GM21367 (cell line): Measurements from ENCODE around the gene EIF2B5.
A peak's percentile ranks its signal among the peaks of the same experiment; 100 is the strongest.
"Not testable (repeated sequence)": the region's sequence is repeated elsewhere in the genome, so short reads cannot be mapped to it uniquely, and the experiment has no call there.

Experiments
- ATAC-seq: cut with Tn5 transposase; IDR thresholded peaks from one replicate; pipeline ENCODE4 v1.9.1; 2021; ENCODE audit not compliant: unreplicated experiment

EIF2B5 gene

DNA sequence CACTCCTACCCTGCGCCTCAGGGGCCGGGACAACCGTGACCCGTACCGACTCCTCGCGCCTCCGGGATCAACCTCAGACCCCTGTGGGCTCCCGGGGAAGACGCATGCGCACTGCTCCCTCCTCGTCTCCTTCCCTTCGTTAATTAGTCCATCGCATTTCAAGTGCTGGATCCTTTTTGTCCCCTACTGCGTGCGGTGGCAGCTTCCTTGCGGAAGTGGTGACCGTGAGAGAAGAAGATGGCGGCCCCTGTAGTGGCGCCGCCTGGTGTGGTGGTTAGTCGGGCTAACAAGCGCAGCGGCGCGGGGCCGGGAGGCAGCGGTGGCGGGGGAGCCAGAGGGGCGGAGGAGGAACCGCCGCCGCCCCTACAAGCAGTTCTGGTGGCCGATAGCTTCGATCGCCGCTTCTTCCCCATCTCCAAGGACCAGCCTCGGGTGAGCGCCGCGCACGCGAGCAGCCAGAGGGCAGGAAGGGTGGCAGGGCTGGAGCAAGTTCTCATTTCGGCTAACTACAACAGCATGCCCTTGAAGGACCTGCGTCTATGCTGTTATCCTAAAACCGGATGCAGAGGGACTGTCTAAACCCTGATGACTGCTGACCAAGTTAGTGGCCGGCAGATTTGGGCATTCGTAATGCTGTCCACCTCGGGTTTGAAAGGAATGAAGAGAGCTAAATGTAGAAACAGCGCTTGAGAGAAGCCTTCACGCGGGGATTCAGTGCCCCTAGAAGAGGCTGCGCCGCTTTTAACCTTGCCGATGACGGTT is at the start of gene EIF2B5:
Gene EIF2B5, plus strand, starts transcription at position 210 of the 762 bp plus-strand sequence. Its CDS starts 28 bp downstream, at position 238.
- ATAC-seq, result peak; percentile 87

DNA sequence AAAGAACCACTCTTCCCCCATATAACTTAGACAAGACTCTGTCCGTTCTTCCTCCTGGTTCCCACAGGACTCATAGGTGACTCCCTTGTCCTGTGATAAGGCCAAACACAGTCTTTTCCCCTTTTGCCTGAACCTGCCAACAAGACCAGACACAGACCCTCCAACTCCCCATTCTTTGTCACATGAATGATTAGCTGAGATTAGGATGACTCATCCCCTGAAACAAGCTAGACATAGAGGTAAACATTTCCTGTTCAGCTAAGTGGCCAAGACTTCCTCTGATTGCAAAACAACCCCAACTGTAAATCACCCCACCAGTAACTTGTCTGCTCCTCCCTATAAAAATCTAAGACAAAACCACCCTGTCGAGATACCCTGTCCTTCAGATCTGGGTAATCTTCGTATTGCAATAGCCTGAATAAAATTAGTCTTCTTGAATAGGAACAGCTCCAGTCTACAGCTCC is 49.7 kb upstream of the EIF2B5 start:
- no peak for ATAC-seq

DNA sequence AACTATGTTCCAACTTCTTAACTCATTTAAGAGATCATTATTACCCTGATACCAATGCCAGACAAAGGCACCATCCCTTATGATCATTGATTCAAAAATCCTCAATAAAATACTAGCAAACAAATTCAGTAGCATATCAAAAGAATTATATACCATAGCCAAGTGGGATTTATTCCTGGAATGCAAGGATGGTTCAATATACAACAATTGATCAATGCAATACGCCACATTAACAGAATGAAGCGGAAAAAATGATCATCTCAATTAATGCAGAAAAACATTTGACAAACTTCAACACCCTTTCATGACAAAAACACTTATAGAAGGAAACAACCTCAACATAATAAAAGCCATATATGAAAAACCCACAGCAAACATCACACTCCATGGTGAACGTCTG is 43.0 kb upstream of the EIF2B5 start:
- no peak for ATAC-seq

DNA sequence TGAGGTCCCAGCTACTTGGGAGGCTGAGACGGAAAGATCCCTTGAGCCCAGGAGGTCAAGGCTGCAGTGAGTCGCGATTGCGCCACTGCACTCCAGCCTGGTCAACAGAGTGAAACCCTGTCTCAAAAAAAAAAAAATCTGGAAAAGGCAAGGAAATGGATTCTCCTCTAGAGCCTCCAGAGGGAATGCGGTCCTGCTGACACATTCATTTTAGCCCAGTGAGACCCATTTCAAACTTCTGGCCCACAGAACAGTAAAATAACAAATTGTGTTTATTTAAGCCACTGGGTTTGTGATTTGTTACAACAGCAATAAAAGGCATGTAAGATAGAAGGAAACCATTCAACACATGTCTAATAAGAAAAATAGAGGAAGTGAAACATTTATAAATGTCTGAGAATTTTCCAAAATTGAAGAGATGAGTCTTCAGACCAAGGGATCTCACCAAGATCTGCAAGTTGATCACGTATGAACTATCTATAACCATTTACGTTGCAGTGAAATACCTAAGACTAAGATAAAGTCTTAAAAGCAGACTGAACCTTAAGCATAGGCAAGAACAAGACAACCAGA is 38.3 kb upstream of the EIF2B5 start, which contains the start of gene HTR3E:
Gene HTR3E, plus strand, starts transcription at position 254 of the 573 bp plus-strand sequence. CDS start 466 bp downstream, outside the sequence.
- ATAC-seq, result no peak

DNA sequence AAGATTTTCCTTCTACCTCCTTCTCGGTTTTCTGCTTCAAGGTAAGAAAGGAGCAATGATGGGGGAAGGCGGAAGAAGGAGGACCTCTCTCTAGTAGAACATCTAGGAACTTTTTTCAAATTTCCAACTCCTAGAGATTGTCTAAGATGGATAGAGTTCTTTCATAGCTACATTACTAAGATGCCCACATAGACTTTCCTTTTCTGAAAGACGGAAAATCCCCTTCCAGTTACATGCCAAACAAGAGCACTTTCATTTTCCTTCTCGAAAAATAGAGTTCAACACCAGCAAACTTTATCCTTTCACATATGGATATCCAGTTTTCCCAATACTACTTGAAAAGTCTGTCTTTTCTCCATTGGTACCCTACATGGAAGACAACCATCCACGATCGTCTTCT is 37.6 kb upstream of the EIF2B5 start:
- ATAC-seq, result no peak

DNA sequence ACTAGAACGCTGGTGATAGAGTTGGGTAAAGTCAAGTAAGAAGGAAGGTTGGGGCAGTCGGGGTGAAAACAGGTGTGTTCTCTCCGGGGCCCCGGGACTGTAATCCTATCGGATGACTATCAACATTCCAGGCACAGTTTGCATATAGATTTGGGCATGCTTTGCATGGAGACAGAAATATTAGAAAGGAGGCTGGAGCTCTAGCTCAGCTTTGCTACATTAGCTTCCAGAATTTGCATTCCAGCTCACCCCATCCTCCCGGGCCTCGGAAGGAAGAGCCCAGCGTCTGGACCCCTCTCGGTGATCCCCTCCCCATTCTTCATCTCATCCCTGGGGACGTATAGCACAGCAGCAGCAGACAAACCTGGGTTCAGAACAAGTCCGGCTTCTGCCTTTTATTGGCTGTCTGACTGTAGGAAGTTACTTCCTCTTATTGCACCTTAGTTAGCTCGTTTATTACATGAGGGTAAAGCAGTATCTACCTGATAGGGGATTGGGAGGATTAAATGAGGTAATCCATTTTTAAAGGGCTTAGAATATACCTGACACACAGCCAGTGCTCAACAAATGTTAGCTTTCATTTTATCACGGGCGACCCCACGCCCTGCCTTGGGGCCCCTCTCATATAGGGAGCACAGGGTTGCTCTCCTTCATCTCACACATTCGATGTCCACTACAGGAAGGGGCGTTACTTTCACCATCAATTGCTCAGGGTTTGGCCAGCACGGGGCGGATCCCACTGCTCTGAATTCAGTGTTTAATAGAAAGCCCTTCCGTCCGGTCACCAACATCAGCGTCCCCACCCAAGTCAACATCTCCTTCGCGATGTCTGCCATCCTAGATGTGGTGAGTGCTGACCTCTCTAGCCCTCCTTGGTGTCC is 35.1 kb upstream of the EIF2B5 start:
- no peak for ATAC-seq

DNA sequence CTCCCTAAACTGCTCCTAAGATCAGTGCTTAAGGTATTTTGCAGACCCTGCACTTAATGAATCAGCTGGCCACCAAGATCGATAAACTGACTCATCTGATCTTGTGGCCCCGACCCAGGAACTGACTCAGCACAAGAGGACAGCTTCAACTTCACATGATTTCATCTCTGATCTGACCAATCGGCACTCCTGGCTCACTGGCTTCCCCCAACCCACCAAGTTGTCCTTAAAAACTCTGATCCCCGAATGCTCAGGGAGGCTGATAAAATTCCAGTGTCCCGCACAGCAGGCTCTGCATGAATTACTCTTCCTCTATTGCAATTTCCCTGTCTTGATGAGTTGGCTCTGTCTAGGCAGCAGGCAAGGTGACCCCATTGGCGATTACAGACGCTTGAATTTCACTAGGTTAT is 24.8 kb upstream of the EIF2B5 start:
- no peak for ATAC-seq

DNA sequence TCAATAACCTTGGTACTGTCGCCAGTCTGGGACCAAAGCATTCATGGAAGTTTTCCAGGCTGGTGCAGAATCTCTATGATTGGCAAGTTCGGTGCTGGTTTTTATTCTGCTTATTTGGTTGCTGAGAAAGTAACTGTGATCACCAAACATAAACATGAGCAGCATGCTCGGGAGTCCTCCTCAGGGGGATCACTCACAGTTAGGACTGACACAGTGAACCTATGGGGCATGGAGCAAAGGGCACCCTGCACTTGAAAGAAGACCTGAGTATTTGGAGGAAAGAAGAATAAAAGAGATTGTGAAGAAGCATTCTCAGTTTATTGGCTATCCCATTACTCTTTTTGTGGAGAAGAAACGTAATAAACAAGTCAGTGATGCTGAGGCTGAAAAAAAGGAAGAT is 19.1 kb upstream of the EIF2B5 start:
- no peak for ATAC-seq

DNA sequence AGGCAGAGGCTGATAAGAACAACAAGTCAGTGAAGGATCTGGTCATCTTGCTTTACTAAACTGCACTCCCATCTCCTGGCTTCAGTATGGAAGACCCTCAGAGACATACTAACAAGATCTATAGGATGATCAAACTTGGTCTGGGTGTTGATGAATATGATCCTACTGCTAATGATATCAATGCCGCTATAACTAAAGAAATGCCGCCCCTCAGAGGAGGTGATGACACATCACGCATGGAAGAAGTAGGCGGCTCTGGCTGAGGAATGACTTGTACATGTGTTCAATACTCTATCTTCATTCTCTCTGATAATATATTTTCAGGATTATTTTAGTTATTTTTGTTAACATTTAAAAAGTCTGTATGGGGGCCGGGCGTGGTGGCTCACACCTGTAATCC is 17.5 kb upstream of the EIF2B5 start:
- no peak for ATAC-seq

DNA sequence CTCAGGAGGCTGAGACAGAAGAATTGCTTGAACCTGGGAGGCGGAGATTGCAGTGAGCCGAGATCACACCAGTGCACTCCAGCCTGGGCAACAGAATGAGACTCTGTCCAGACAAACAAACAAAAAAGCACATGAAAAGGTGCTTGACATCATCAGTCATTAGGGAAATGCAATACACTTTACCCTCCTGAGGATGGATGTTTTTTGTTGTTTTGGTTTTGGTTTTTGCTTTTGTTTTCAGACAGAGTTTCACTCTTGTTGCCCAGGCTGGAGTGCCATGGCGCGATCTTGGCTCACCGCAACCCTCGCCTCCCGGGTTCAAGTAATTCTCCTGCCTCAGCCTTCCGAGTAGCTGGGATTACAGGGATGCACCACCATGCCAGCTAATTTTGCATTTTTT is 14.1 kb upstream of the EIF2B5 start:
- not testable (repeated sequence) for ATAC-seq

DNA sequence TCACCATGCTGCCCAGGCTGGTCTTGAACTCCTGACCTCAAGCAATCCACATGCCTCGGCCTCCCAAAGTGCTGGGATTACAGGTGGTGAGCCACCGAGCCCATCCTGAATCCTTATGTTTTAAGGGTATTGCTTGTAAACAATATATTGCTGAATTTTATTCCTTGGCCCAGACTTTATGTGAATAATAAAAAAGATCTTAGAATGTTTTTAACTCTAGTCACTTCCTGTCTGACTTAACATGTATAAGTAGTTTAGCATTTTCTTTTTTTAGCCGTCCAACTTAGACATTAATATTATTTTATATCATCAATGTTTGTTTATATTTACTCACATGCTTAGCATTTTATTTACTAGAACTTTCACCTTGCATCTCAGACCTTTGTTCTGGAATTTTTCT is 9.2 kb upstream of the EIF2B5 start:
- no peak for ATAC-seq

DNA sequence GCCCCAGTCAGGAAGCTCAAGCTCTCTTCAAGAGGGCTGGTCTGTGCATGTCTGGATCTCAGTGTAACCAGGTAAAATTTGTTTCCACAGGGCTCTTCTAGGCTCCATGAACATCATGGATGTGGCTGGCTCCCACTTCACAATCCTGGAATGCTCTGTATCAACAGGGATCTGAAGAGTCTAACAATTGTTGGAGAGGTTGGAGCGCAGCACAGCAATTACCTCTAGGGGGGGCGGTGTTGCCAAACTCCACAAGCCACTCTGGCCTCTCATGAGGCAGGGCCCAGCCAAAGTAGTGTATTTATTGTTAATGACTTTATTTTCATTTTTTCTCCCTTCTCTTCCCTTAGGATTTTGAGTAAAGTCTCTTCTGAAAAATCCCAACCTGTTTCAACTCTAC is 6.1 kb upstream of the EIF2B5 start:
- ATAC-seq, result no peak

DNA sequence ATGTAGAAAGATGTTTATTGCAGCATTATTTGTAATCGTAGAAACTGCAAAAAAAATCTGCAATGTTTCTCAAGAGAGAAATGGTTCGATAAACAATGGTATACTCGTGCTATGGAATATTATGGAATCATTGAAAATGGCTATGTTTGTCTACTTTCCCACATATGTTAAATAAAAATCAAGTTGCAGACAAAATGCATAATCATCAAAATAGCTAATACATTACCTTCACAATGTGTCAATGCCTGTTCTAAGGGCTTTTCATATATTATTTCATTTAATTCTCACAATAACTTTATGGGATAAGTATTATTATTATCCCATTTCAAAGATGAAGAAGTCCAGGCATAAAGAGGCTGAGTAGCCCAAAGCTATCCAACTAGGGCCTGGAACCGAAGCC is 2.2 kb upstream of the EIF2B5 start:
- ATAC-seq, result no peak

DNA sequence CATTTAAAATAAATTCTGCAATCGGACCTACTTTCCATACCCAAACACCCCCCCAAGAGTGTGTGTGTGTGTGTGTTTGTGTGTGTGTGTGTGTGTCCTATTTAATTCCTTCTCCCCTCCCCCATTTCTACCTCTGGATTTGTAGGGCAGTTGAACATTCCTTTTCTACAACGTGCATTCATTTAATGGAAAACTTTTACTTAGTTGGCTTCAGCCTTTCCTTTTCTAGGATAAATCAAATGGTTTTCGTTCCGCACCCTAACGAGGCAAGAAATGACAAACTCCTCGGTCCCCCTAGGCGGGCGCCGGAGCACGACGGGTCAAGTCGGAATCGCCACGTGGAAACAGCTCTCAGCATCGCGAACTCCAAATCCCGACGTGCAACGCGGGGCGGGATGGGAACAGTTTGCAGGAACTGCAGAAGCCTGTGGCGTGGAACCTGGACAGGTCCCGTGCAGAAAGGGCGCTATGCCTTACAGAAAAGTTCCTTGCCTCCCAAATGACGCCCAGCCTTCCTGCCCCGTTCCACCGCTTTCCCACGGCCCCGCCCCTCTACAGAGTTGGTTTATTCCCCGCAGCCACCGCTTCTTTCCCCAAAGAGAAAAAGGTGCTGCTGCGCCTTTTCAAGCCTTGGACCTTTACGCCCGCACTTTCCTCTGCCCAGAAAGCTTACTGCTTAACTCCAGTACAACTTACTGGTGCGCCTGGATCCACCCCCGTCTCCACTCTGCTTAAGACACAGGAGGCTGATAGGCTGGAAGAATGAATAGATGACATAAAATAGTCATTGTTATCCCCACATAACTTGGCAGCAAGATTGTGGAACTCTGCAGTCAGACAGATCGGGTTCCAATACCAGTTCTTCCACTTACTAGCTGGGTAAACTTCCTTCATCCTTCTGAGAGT is 1.1 kb upstream of the EIF2B5 start:
- no peak for ATAC-seq

DNA sequence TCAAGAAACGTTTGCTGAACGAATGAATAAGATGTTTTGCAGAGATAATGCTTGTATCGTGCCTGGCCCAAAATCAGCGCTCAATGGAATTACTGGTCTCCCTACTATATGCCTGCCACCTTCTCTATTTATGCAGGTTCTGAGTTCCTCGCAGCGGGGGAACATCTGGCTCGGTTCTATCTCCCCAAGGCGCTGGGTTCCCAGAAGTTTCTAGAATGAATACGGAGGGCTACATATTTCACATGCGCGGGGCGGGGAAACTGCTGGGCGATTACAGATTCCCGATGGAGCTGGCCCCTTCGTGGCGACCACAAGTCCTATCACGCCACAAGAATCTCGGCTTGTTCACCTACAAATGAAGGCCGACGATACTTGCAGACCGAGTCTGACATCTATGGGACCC is 411 bp upstream of the EIF2B5 start:
- ATAC-seq, result no peak

DNA sequence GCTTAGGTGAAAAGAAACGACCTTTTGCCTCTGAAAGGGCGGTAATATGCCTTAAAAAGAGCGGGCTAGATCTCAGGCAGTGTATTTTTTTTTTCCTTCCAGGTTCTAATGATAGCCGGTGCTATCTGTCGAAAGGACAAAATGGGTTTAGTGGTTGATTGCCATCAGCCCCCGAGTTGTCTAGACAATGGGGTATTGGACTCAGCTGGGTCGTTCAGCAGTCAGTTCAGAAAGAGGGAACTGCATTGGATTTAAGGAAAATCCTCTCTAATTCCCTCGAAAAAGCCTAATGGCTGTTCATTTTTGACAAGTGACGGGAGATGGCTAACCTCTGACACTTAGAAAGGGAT is 728 bp downstream of the EIF2B5 start:
- no peak for ATAC-seq

DNA sequence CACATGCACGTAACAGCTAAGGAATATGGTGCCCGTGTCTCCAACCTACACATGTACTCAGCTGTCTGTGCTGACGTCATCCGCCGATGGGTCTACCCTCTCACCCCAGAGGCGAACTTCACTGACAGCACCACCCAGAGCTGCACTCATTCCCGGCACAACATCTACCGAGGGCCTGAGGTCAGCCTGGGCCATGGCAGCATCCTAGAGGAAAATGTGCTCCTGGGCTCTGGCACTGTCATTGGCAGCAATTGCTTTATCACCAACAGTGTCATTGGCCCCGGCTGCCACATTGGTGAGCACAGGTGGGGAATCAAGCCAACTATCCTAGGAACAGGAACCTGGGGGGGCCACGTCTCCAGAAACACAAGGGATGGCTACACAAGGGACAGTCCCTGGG is 5.3 kb downstream of the EIF2B5 start:
- ATAC-seq, result no peak

DNA sequence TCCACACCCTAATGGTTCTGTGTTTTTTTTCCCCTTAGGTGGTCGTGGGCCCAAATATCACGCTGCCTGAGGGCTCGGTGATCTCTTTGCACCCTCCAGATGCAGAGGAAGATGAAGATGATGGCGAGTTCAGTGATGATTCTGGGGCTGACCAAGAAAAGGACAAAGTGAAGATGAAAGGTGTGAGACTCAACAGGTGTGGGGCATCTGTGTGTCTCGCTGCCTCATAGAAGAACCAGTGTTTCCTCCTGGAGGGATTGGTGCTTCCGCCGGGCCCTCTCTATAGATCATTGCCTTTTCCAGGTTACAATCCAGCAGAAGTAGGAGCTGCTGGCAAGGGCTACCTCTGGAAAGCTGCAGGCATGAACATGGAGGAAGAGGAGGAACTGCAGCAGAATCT is 7.0 kb downstream of the EIF2B5 start:
- no peak for ATAC-seq

DNA sequence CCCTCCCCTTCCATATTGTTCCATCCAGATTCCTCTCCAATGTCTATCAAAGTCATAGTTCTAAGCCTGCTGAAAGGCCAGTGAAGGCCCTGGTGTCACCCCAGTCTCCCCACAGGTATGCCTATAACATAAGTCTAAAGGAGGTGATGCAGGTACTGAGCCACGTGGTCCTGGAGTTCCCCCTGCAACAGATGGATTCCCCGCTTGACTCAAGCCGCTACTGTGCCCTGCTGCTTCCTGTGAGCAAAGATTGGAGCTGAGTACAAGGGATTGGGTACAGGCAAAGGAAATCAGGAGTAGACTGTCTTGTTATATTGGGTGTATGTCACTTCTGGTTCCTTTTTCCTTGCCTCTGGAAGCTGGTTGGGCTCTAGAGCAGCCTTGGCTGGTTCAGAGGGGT is 8.2 kb downstream of the EIF2B5 start:
- no peak for ATAC-seq

DNA sequence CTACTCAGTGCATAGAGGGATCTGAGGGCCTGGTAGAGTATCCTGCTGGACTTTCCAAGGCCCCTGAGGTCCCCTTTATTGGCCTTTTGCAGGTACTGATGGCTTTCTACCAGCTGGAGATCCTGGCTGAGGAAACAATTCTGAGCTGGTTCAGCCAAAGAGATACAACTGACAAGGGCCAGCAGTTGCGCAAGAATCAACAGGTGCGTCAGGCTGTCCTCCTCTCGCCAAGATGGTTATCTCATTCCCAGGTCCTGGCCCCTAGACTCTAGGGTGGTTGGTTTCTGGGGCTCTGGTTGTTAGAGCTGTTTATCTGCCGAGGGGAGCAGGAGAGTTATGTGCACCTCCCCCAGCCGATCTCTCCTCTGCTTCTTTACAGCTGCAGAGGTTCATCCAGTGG is 9.3 kb downstream of the EIF2B5 start:
- no peak for ATAC-seq

DNA sequence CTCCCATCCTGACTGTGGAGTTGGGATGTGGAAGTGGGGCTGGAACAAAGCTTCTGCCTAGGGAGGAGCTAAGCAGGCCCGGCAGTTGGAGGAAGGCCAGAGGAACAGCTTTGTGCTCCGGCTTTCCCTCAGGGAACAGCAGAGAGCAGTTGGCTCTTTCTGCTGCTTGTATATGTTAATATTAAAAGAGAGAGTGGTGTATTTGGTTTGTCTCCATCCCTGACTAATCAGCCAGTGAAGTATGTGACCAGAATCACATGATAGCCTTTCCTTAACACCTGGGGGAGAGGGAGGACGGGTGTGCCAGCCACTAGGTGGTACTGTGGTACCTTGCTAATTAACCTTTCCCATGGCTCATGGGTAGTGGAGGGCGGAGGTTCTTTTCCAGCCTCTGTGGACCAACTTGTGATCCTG is 10.0 kb downstream of the EIF2B5 start:
- ATAC-seq, result no peak
